ENCODE results near the gene PLCL1.

GRCh38 chr2:197937814-197938213 is 133.4 kb downstream of the PLCL1 start:
- TF ChIP-seq CTCF (IDR thresholded peaks at IDR 0.05), result no peak
- TF ChIP-seq POLR2A (IDR thresholded peaks at IDR 0.05), result no peak

All from lower leg skin (tissue), 3 donors.